Muscle layer of duodenum (tissue), 2 donors: ENCODE data around the gene ANKS6.
A peak's percentile ranks its signal among the peaks of the same experiment; 100 is the strongest.

ENCODE experiments used
- H3K27ac ChIP-seq: one replicate; pipeline ENCODE4 v1.7.0; 2013; ENCODE audit warnings: mild to moderate bottlenecking, low read length
- H3K27me3 ChIP-seq: one replicate; pipeline ENCODE4 v1.7.0; 2013; ENCODE audit warnings: low read depth, mild to moderate bottlenecking, control low read depth, low read length
- H3K36me3 ChIP-seq, 2 donors: one replicate each; pipeline ENCODE4 v1.7.0; 2013; ENCODE audit warnings: low read length in 2 of 2, control low read depth in 1 of 2, mild to moderate bottlenecking in 1 of 2; ENCODE audit not compliant: insufficient read depth in 2 of 2, control insufficient read depth in 1 of 2
- H3K4me1 ChIP-seq, 2 donors: one replicate each; pipeline ENCODE4 v1.7.0; 2013; ENCODE audit warnings: low read length in 2 of 2, mild to moderate bottlenecking in 2 of 2, control low read depth in 1 of 2, moderate library complexity in 1 of 2; ENCODE audit not compliant: insufficient read depth in 2 of 2, control insufficient read depth in 1 of 2
- H3K4me3 ChIP-seq, 2 donors: one replicate each; pipeline ENCODE4 v1.7.0; 2013; ENCODE audit warnings: low read length in 2 of 2, low read depth in 1 of 2, mild to moderate bottlenecking in 1 of 2
- H3K9me3 ChIP-seq, 2 donors: one replicate each; pipeline ENCODE4 v1.7.0; 2013; ENCODE audit warnings: low read length in 2 of 2, control low read depth in 1 of 2, mild to moderate bottlenecking in 1 of 2; ENCODE audit not compliant: control insufficient read depth in 1 of 2
- donor health status: healthy.

ANKS6 gene

DNA sequence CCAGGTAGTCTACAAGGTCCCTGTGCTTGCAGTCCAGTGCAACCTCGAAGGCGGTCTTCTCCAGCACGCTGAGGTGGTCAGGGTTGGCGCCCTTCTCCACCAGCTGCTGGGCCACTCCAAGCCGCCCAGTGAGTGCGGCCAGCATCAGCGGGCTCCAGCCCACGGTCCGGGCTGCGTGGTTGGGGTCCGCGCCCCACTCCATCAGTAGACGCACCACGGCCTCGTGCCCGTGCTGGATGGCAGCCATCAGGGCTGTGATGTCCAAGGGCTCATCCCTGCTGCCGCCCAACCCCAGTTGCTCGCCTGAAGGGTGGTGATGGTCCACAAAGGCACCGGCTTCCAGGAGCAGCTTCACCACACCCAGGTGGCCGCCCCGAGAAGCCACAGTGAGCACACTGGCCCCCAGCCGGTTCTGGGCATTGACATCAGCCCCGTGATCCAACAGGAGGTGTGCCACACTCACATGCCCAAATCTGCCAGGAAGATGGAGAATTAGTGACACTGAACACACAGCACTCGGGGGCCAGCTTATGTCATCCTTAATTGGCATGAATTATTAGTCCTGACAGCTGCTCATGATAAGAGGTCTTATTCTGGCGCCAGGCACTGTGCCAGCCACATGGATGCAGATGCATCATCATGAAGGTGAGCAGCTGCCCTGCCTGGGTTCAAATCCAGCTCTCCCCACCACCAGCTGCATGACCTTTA, 6.1 kb downstream of the ANKS6 start:
- no peaks in the 10 kb centered on the region for H3K9me3 ChIP-seq
- no peaks in the 10 kb centered on the region for H3K27me3 ChIP-seq
- no peak overlapping the region for H3K4me3 ChIP-seq
- H3K36me3 ChIP-seq = peaks cover 14 to 18% of the 10 kb centered on the region in 2 donors
- H3K4me1 ChIP-seq = peaks cover 14 to 15% of the 10 kb centered on the region in 2 donors
- no peak overlapping the region for H3K27ac ChIP-seq

DNA sequence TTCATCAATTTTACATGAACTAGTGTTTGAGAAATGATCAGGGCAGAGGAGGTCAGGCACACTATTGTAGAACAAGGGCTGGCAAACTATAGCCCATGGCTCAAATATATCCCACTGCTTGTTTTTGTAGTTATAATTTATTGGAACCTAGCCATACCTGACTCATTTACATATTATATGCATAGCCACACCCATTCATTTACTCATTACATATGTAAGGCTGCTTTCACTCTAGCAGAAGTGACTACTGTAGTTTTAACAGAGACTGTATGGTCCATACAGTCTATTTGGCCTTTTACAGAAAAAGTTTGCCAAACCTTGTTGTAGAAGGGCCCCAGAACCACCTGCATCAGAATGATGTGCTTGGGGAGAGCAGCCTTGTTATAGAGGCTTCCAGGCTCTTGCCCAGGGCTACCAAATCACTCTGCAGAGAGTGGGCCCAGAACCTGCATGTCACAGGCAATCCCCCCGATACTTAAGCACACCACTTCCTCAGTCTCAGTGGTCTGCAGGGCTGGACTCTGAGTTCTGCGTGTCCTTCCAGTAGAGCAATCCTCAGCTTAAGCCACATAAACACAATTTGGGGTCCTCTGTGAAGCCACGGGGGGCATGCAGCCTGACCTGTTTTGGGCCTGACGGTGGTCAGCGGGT, 6.7 kb downstream of the ANKS6 start:
- H3K4me1 ChIP-seq = peaks cover 8 to 10% of the 10 kb centered on the region in 2 donors
- H3K27ac ChIP-seq = no peak overlapping the region
- H3K9me3 ChIP-seq = no peaks in the 10 kb centered on the region
- no peak overlapping the region for H3K4me3 ChIP-seq
- H3K36me3 ChIP-seq = peaks cover 14 to 18% of the 10 kb centered on the region in 2 donors
- no peaks in the 10 kb centered on the region for H3K27me3 ChIP-seq

- no peak overlapping the region for H3K4me3 ChIP-seq
- H3K36me3 ChIP-seq = peaks cover 14 to 28% of the 10 kb centered on the region in 2 donors
- H3K4me1 ChIP-seq = peaks cover 8 to 10% of the 10 kb centered on the region in 2 donors
- no peaks in the 10 kb centered on the region for H3K27me3 ChIP-seq
- H3K27ac ChIP-seq = no peak overlapping the region
- no peaks in the 10 kb centered on the region for H3K9me3 ChIP-seq
These were observed 8.5 kb downstream of the ANKS6 start for GRCh38 chr9:98787766-98788335.

GRCh38 chr9:98786750-98787510, 9.4 kb downstream of the ANKS6 start:
- Histone ChIP-seq H3K4me1 (peaks cover 8 to 10% of the 10 kb centered on the region in 2 donors), H3K27me3 (no peaks in the 10 kb centered on the region), H3K9me3 (no peaks in the 10 kb centered on the region), H3K4me3 (no peak overlapping the region), H3K36me3 (peaks cover 14 to 32% of the 10 kb centered on the region in 2 donors), H3K27ac (no peak overlapping the region)

GRCh38 chr9:98784831-98785806, 11.2 kb downstream of the ANKS6 start:
- Histone ChIP-seq H3K4me1 (no peaks in the 10 kb centered on the region), H3K27me3 (no peaks in the 10 kb centered on the region), H3K36me3 (peaks cover 14 to 49% of the 10 kb centered on the region in 2 donors), H3K9me3 (no peaks in the 10 kb centered on the region), H3K4me3 (no peak overlapping the region), H3K27ac (no peak overlapping the region)

DNA sequence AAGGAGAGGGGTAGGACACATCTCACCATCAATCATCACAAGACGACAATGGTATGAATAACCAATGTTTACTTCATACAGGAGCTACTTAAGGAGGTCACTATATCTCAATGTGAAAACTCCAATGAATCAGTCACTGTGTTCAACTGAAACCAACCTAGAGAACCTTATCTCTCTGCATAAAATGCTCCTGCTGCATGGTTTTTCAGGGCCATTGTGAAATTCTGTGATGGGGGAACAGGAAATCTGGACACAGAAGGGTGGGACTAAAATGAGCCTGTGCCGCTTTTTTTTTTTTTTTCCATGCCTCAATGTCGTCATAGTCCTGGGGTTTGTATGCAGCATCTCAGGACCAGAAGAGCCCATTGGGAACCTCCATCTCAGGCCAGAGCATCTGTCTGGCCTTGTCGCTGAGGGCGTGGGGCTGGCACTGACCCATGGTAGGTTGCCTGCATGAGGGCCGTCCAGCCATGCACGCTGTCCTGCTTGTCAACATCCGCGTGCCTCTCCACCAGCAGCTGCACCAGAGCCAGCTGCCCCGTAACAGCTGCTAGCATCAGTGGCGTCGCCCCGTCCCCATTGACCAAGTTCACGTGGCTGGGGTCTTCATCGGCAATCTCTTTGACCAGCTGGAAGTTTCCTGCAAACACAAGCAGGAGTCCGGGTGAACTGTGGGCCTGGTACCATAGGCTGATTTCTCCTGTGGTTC, 12.7 kb downstream of the ANKS6 start:
- Histone ChIP-seq H3K27me3 (no peaks in the 10 kb centered on the region), H3K9me3 (no peaks in the 10 kb centered on the region), H3K36me3 (peaks cover 3 to 40% of the 10 kb centered on the region in 2 donors), H3K4me3 (no peak overlapping the region), H3K27ac (no peak overlapping the region), H3K4me1 (no peaks in the 10 kb centered on the region)

GRCh38 chr9:98781588-98782383, 14.6 kb downstream of the ANKS6 start:
- Histone ChIP-seq H3K4me3 (no peak overlapping the region), H3K4me1 (no peaks in the 10 kb centered on the region), H3K9me3 (no peaks in the 10 kb centered on the region), H3K36me3 (peaks cover 0 to 37% of the 10 kb centered on the region in 2 donors), H3K27me3 (no peaks in the 10 kb centered on the region), H3K27ac (peak overlapping the region; percentile 28)

- Histone ChIP-seq H3K27me3 (no peaks in the 10 kb centered on the region), H3K4me1 (no peaks in the 10 kb centered on the region), H3K36me3 (peaks cover 0 to 35% of the 10 kb centered on the region in 2 donors), H3K4me3 (no peak overlapping the region), H3K9me3 (no peaks in the 10 kb centered on the region), H3K27ac (no peak overlapping the region)
These were observed 16.2 kb downstream of the ANKS6 start for GRCh38 chr9:98780059-98780749.

DNA sequence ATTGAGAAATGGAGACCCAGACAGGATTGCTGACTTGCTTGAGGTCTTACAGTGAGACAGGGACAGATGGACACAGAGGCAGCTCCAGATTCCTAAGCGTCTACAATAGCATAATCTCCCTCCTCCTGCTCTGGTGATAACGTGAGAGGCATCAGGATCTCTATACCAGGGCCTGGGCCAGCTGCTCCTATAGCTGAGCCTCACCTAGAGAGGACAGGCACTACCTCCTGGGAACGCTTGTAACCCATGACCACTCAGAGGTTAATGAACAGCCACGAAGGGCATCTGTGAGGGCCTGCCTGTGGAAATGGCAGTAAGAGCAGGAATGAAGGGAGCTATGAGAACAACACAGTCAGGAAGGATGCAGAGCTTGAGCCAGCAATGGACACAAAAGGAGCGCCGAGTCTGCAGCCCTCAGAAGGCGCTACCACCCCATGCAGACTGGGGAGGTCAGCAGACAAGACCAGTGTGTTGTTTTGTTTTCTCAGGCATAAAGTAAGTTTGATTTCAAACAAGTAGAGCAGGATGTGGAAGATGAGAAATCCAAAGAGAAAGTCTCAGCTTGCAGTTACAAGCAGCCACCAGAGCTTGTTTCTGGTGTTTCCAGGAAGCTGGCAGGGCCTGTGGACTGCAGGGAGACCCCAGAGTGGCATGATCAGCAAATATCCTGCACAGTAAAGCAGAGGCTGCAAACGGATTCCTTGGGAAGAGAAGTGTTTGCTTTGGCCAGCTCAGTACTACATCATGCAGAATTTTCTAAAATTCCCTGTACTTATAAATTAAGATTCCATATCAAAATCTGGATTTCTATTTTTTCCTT, 17.4 kb downstream of the ANKS6 start:
- no peak overlapping the region for H3K27ac ChIP-seq
- peaks cover 0 to 30% of the 10 kb centered on the region in 2 donors for H3K36me3 ChIP-seq
- no peaks in the 10 kb centered on the region for H3K27me3 ChIP-seq
- no peaks in the 10 kb centered on the region for H3K4me1 ChIP-seq
- H3K4me3 ChIP-seq = no peak overlapping the region
- no peaks in the 10 kb centered on the region for H3K9me3 ChIP-seq
